Parathyroid adenoma (tissue), 2 donors: ENCODE measurements around the gene RRP36.
A peak's percentile ranks its signal among the peaks of the same experiment; 100 is the strongest.

Source experiments
- H2AFZ ChIP-seq: fragments of 300-600 bp; sonication (generic); one replicate; pipeline ENCODE4 v1.7.0; 2017; ENCODE audit warnings: antibody characterized with exemption, mild to moderate bottlenecking
- H3K27ac ChIP-seq: fragments of 300-600 bp; sonication (generic); one replicate; pipeline ENCODE4 v1.7.0; 2017
- H3K27me3 ChIP-seq: fragments of 300-600 bp; sonication (generic); one replicate; pipeline ENCODE4 v1.7.0; 2017; ENCODE audit warnings: low read length; ENCODE audit not compliant: control insufficient read depth, insufficient read depth
- H3K36me3 ChIP-seq: fragments of 300-600 bp; sonication (generic); one replicate; pipeline ENCODE4 v1.7.0; 2017; ENCODE audit warnings: low read length; ENCODE audit not compliant: control insufficient read depth, insufficient read depth
- H3K4me1 ChIP-seq: fragments of 300-600 bp; sonication (generic); one replicate; pipeline ENCODE4 v1.7.0; 2017; ENCODE audit warnings: control low read depth
- H3K4me2 ChIP-seq: fragments of 300-600 bp; sonication (generic); one replicate; pipeline ENCODE4 v1.7.0; 2017; ENCODE audit warnings: low read length
- H3K4me3 ChIP-seq: fragments of 300-600 bp; sonication (generic); one replicate; pipeline ENCODE4 v1.7.0; 2017; ENCODE audit warnings: low read depth, low read length
- H3K79me2 ChIP-seq: fragments of 300-600 bp; sonication (generic); one replicate; pipeline ENCODE4 v1.7.0; 2017; ENCODE audit warnings: control low read depth
- H3K9ac ChIP-seq: fragments of 300-600 bp; sonication (generic); one replicate; pipeline ENCODE4 v1.7.0; 2017; ENCODE audit warnings: mild to moderate bottlenecking
- H3K9me3 ChIP-seq: fragments of 300-600 bp; sonication (generic); one replicate; pipeline ENCODE4 v1.7.0; 2017; ENCODE audit warnings: low read length; ENCODE audit not compliant: control insufficient read depth
- CTCF ChIP-seq: fragments of 300-600 bp; sonication (generic); IDR thresholded peaks from one replicate; pipeline ENCODE4 v1.7.0; 2017; ENCODE audit warnings: antibody characterized with exemption, mild to moderate bottlenecking
- donor health status: primary hyperparathyroidism.

The RRP36 gene

DNA sequence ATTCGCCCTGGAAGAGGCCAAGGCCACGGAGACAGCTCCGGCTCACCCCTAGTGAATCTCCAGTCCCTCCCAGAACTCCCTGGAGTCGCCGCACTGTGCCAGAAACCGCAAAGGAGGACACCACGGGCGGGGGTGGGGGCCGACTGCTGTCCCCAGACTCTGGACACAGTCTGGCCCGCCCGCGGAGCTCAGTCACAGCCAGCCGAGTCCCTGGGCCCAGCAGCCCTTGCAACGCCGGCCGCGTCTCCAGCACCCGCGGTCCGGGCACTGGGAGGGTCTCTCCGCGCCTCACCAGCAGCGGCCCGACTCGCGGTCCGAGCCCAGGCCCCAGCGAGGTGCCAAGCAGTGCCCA, 43.0 kb upstream of the RRP36 start:
- no peak for TF ChIP-seq CTCF
- Histone ChIP-seq H3K27me3 (no peaks in the 10 kb centered on the region), H3K9ac (peak overlapping the region; percentile 92), H3K4me3 (peak overlapping the region; percentile 85), H3K36me3 (no peaks in the 10 kb centered on the region), H3K4me1 (peaks cover 10% of the 10 kb centered on the region), H3K9me3 (no peaks in the 10 kb centered on the region), H2AFZ (peak overlapping the region; percentile 99), H3K27ac (peak overlapping the region; percentile 89), H3K79me2 (peaks cover 12% of the 10 kb centered on the region), H3K4me2 (peak overlapping the region; percentile 86)

DNA sequence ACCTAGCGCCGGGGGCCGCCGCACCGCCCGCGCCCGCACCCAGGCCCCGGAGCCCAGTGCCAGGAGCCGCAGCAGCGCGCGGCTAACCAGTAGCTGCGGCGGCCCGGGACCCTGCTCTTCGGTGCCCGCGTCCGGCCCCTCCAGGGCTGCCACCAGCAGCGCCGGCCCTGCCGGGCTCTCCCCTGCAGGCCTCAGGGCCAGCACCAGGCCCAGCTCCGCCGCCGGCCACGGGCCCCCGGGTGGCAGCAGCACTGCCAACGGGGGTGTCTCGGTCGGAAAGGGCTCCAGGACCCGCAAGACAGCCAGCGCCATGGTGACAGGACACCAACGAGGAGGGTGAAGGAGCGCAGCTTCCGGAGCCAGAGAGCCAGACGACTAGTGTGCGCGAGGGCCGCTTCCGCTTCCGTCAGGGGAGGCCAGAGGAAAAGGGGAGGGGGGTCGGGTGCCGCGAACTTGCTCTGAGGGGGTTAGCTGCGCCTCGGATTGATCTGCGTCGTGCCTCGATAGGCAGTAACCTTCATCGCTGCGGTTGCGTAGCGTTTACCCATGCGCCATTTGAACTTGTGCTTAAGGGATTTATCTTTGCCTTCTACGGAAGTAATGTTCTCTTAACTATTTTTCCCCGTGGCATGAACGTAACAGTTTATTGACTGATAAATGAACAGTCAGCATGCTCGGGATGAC, 42.4 kb upstream of the RRP36 start, which contains the start of gene PEX6:
Gene PEX6, minus strand, starts transcription at position 343 of the 684 bp plus-strand sequence. Its CDS starts 31 bp downstream, at position 312.
- Histone ChIP-seq H3K4me1 (peaks cover 16% of the 10 kb centered on the region), H3K27me3 (no peaks in the 10 kb centered on the region), H3K9me3 (no peaks in the 10 kb centered on the region), H3K4me2 (peak within 1 kb of the TSS; percentile 86), H3K4me3 (peak within 1 kb of the TSS; percentile 85), H2AFZ (peak within 1 kb of the TSS; percentile 99), H3K79me2 (peaks cover 12% of the 10 kb centered on the region), H3K9ac (peak within 1 kb of the TSS; percentile 92), H3K27ac (peak within 1 kb of the TSS; percentile 89), H3K36me3 (no peaks in the 10 kb centered on the region)
- no peak for TF ChIP-seq CTCF

GRCh38 chr6:42979523-42980177, 41.8 kb upstream of the RRP36 start:
- H3K4me3 ChIP-seq, result peak overlapping the region; percentile 85
- peak overlapping the region; percentile 86 for H3K4me2 ChIP-seq
- no peaks in the 10 kb centered on the region for H3K27me3 ChIP-seq
- peaks cover 12% of the 10 kb centered on the region for H3K79me2 ChIP-seq
- H3K36me3 ChIP-seq, result no peaks in the 10 kb centered on the region
- peak overlapping the region; percentile 92 for H3K9ac ChIP-seq
- H3K4me1 ChIP-seq, result peaks cover 16% of the 10 kb centered on the region
- no peaks in the 10 kb centered on the region for H3K9me3 ChIP-seq
- H2AFZ ChIP-seq, result peak overlapping the region; percentile 99
- TF ChIP-seq CTCF, result no peak
- peak overlapping the region; percentile 89 for H3K27ac ChIP-seq

- Histone ChIP-seq H3K4me2 (no peak overlapping the region), H3K27ac (no peak overlapping the region), H3K9me3 (no peaks in the 10 kb centered on the region), H2AFZ (no peak overlapping the region), H3K36me3 (no peaks in the 10 kb centered on the region), H3K4me3 (no peak overlapping the region), H3K27me3 (no peaks in the 10 kb centered on the region), H3K9ac (no peak overlapping the region), H3K79me2 (peaks cover 28% of the 10 kb centered on the region), H3K4me1 (peaks cover 27% of the 10 kb centered on the region)
- no peak for TF ChIP-seq CTCF
Measured at GRCh38 chr6:42981836-42982235, 39.6 kb upstream of the RRP36 start.
